Measurements from ENCODE around the gene STAT1. TPM values are rescaled to one million over a fixed set of nuclear protein-coding genes. Genes with fewer than 3 reads are reported as not detected.

Gene STAT1
- total and polyA plus RNA-seq, 2 experiments from 2014 or later: 32.0 to 35.4 TPM

GRCh38 chr2:190932514-190932913, 81.5 kb downstream of the STAT1 start:
- peaks cover 8% of the 10 kb centered on the region for H3K36me3 ChIP-seq
- peak overlapping the region; percentile 56 for H3K27ac ChIP-seq
- no peaks in the 10 kb centered on the region for H3K27me3 ChIP-seq
- H3K4me1 ChIP-seq (ENCODE audit: low read depth): no peaks in the 10 kb centered on the region
- no peak overlapping the region for H3K4me3 ChIP-seq
- no peaks in the 10 kb centered on the region for H3K9me3 ChIP-seq (ENCODE audit: low read depth)
- TF ChIP-seq CTCF (IDR thresholded peaks at IDR 0.05; ENCODE audit: low read depth, low read length): no peak
- DNase-seq (ENCODE audit: low read depth in 1 of 2, low spot score in 1 of 2): no peak

GRCh38 chr2:190930411-190930810, 83.6 kb downstream of the STAT1 start:
- Histone ChIP-seq H3K4me3 (no peak overlapping the region), H3K27me3 (no peaks in the 10 kb centered on the region), H3K9me3 (ENCODE audit: low read depth) (no peaks in the 10 kb centered on the region), H3K4me1 (ENCODE audit: low read depth) (no peaks in the 10 kb centered on the region), H3K27ac (no peak overlapping the region), H3K36me3 (peaks cover 11% of the 10 kb centered on the region)
- DNase-seq (ENCODE audit: low read depth in 1 of 2, low spot score in 1 of 2): no peak
- TF ChIP-seq CTCF (IDR thresholded peaks at IDR 0.05; ENCODE audit: low read depth, low read length): no peak

- no peak for TF ChIP-seq CTCF (IDR thresholded peaks at IDR 0.05; ENCODE audit: low read depth, low read length)
These were observed 84.1 kb downstream of the STAT1 start for GRCh38 chr2:190929919-190930318.

GRCh38 chr2:190927301-190927700, 86.7 kb downstream of the STAT1 start:
- Histone ChIP-seq H3K9me3 (ENCODE audit: low read depth) (no peaks in the 10 kb centered on the region), H3K4me3 (no peak overlapping the region), H3K27ac (no peak overlapping the region), H3K36me3 (peaks cover 17% of the 10 kb centered on the region), H3K4me1 (ENCODE audit: low read depth) (peaks cover 11% of the 10 kb centered on the region), H3K27me3 (no peaks in the 10 kb centered on the region)
- peak in 1 of 2 donors; percentile 36 for DNase-seq (ENCODE audit: low read depth in 1 of 2, low spot score in 1 of 2)
- TF ChIP-seq CTCF (IDR thresholded peaks at IDR 0.05; ENCODE audit: low read depth, low read length): no peak

More at GRCh38 chr2:190929919-190930318, 84.1 kb downstream of the STAT1 start:
- H3K27me3 ChIP-seq: no peaks in the 10 kb centered on the region
- H3K4me1 ChIP-seq (ENCODE audit: low read depth): no peaks in the 10 kb centered on the region
- peaks cover 11% of the 10 kb centered on the region for H3K36me3 ChIP-seq
- no peak overlapping the region for H3K27ac ChIP-seq
- DNase-seq (ENCODE audit: low read depth in 1 of 2, low spot score in 1 of 2): no peak
- H3K9me3 ChIP-seq (ENCODE audit: low read depth): no peaks in the 10 kb centered on the region
- H3K4me3 ChIP-seq: no peak overlapping the region

GRCh38 chr2:190922376-190922775, 91.6 kb downstream of the STAT1 start:
- TF ChIP-seq CTCF (IDR thresholded peaks at IDR 0.05; ENCODE audit: low read depth, low read length): no peak
- Histone ChIP-seq H3K9me3 (ENCODE audit: low read depth) (no peaks in the 10 kb centered on the region), H3K27ac (peak overlapping the region; percentile 86), H3K36me3 (peaks cover 14% of the 10 kb centered on the region), H3K4me3 (no peak overlapping the region), H3K4me1 (ENCODE audit: low read depth) (peaks cover 26% of the 10 kb centered on the region), H3K27me3 (no peaks in the 10 kb centered on the region)
- DNase-seq (ENCODE audit: low read depth in 1 of 2, low spot score in 1 of 2): peak; percentile 5 to 17

GRCh38 chr2:190920085-190920484, 93.9 kb downstream of the STAT1 start:
- Histone ChIP-seq H3K36me3 (peaks cover 22% of the 10 kb centered on the region), H3K27me3 (no peaks in the 10 kb centered on the region), H3K4me1 (ENCODE audit: low read depth) (peaks cover 27% of the 10 kb centered on the region), H3K9me3 (ENCODE audit: low read depth) (no peaks in the 10 kb centered on the region), H3K4me3 (no peak overlapping the region), H3K27ac (no peak overlapping the region)
- no peak for DNase-seq (ENCODE audit: low read depth in 1 of 2, low spot score in 1 of 2)
- no peak for TF ChIP-seq CTCF (IDR thresholded peaks at IDR 0.05; ENCODE audit: low read depth, low read length)

Data from cardiac muscle cell (in vitro differentiated cells and primary cell).